Left renal cortex interstitium (tissue), 4 donors: ENCODE data around the gene ZDHHC24. TPM values are rescaled to one million over a fixed set of nuclear protein-coding genes. Genes with fewer than 3 reads are reported as not detected.

Experiments
- DNase-seq, 4 donors: peaks; one replicate each; pipeline ENCODE4 v3.0.0-alpha.2; 2013; ENCODE audit warnings: low read depth in 4 of 4, low spot score in 2 of 4, missing footprints in 1 of 4
- polyA plus RNA-seq, 4 donors: library from polyadenylated mRNA; unstranded; fragments of 120-200 nt; gene quantifications; one replicate each; pipeline ENCODE4 v1.2.1, GENCODE V29; 2013; ENCODE audit not compliant: insufficient read length in 4 of 4

Gene ZDHHC24
- polyA plus RNA-seq, 4 donors = 5.9 to 13.3 (median 9.9) TPM

DNA sequence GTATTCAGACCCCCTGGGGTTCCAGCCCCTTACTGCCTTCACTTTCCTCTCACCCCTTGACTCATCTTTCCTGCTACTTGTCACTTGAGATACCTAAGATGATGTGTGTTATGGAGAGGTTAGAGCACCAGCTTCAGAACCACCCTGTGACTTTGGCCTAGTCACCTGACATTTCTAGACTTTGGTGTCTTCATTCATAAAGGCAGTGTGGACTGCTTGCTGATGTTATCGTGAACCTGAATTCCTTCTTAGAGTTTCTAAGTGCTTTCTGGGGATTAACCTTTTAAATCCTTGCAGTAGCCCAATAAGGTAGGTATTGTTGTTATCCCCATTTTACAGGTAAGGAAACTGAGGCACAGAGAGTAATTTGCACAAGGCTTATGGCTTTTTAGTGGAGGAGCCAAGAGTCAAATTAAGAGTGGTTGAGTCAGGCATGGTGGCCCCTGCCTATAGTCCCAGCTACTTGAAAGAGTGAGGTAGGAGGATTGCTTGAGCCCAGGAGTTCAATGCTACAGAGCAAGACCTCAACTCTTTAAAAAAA, 40.5 kb downstream of the ZDHHC24 start:
- DNase-seq = no peak

GRCh38 chr11:66498506-66498905, 47.3 kb downstream of the ZDHHC24 start:
- DNase-seq = no peak

GRCh38 chr11:66497206-66497605, 48.6 kb downstream of the ZDHHC24 start:
- DNase-seq = no peak

- DNase-seq = no peak
Observed at GRCh38 chr11:66495401-66495854, 50.4 kb downstream of the ZDHHC24 start.

DNA sequence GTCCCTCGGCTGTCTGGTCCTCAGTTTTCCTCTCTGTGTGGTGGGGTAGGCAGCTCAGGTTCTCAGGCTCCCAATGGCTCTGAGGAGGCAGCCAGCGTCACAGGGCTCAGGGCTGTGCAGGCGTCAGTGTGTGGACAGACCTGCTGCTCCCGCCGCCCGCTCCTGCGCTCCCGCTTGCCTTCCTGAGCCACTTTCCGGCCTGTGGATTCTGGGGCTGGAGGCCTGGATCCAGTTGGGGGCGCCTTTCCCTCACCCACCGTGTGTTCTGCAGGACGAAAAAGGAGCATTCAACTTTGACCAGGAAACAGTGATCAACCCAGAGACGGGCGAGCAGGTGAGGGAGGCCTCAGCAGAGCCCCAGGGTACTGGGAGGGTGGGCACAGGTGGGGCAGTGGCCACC, 50.9 kb downstream of the ZDHHC24 start:
- no peak for DNase-seq

DNA sequence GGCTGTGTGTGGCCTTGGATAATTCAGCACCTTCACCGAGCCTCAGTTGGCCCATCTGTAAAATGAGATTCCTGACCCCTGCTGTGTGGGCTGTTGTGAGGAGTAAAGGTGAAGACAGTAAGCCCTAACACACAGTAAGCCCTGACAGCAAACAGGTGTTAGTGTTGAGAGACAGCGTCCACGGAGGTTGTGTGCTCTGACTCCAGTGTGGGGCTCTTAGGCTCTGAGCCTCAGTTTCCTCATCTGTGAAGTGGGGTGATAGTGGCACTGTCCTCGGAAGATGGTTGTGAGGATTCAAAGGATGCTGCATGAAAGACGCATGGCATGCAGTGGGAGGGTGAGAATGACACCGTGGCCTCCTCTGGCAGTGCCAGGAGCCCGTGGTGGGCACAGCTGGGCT, 51.4 kb downstream of the ZDHHC24 start:
- no peak for DNase-seq

DNA sequence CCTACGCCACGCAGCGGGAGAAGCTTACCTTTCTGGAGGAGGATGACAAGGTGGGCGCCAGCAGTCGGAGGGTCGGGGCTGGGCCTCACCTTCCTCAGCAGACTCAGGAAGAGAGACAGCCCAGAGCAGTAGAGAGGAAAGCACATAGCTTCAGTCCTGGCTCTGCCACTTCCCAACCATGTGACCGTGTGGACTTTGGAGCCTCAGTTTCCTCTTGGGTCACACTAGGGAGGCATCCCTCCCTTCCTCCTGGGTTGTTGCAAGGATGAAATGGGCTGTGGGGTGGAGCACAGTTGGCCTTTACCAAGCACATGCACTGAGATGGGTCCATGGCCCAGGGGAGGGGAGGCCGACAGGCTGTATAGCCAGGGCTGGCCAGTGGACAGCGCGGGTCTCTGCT, 52.7 kb downstream of the ZDHHC24 start:
- DNase-seq = no peak

- no peak for DNase-seq
Observed at GRCh38 chr11:66492161-66492865, 53.5 kb downstream of the ZDHHC24 start.

- no peak for DNase-seq
Observed at GRCh38 chr11:66491315-66491935, 54.4 kb downstream of the ZDHHC24 start.

DNA sequence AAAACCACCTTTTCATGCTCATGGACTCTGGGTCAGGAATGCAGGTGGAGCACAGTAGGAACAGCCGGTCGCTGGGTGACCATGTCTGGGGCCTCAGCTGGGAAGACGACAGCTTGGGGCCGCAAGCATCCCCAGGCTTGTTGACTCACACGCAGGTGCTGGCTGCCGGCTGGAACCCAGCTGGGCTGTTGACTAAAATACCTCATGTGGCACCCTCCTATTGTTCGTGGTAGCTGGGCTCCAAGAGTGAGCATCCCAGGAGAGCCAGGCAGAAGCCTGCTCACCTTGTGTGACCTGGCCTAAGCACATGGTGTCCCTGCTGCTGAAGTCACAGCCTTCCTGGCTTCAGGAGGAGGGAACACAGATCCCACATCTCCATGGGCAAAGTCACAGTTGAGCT, 56.2 kb downstream of the ZDHHC24 start:
- no peak for DNase-seq

DNA sequence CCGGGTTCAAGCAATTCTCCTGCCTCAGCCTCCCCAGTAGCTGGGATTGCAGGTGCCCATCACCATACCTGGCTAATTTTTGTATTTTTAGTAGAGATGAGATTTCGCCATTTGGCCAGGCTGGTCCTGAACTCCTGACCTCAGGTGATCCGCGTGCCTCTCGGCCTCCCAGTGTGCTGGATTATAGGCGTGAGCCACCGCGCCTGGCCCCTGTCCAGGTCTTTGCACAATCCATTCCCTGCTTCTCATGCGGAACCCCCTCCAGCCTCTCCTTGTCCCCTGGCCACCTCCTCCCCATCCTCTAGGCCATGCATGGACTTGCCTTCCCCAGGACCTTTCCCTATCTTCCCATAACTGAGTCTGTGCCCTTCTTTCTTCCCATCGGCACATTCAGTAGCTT, 56.9 kb downstream of the ZDHHC24 start:
- no peak for DNase-seq

DNA sequence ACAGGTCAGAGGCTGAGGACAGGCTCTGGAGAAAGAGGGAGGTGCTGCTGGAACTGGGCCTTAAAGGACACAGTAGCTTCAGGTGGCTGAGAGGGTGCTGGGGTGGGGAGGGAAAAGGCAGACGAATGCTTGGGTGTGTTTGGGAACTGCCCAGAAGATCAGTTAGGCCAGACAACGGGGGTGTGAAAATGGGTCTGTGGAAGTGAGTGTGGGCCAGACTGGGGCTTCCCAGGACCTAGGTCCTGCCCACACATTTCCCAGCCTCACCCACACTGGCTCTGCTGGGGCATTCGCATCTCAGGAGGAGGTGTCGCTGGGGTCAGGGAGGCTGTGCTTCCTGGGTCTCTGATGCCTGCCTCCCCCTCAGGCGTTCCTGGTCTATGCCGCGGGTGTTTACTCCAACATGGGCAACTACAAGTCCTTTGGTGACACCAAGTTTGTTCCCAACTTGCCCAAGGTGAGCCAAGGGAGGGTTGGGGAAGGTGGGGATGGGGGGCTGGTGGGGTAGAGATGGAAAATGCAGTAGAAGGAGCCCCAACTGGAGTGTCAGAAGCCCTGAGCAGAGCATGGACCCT, 61.0 kb downstream of the ZDHHC24 start:
- DNase-seq = no peak

GRCh38 chr11:66480117-66480938, 65.5 kb downstream of the ZDHHC24 start, which contains the start of gene DPP3:
TSS of gene DPP3 (plus strand) at chr11:66480434. CDS start at chr11:66482201, 1,767 bp downstream.
- peak; percentile 79 to 91 (median 86) for DNase-seq

- DNase-seq = peak in 1 of 4 donors; percentile 47
Observed at GRCh38 chr11:66479394-66480116, 66.3 kb downstream of the ZDHHC24 start.

GRCh38 chr11:66478729-66479393, 67.0 kb downstream of the ZDHHC24 start:
- DNase-seq = peak in 1 of 4 donors; percentile 10

DNA sequence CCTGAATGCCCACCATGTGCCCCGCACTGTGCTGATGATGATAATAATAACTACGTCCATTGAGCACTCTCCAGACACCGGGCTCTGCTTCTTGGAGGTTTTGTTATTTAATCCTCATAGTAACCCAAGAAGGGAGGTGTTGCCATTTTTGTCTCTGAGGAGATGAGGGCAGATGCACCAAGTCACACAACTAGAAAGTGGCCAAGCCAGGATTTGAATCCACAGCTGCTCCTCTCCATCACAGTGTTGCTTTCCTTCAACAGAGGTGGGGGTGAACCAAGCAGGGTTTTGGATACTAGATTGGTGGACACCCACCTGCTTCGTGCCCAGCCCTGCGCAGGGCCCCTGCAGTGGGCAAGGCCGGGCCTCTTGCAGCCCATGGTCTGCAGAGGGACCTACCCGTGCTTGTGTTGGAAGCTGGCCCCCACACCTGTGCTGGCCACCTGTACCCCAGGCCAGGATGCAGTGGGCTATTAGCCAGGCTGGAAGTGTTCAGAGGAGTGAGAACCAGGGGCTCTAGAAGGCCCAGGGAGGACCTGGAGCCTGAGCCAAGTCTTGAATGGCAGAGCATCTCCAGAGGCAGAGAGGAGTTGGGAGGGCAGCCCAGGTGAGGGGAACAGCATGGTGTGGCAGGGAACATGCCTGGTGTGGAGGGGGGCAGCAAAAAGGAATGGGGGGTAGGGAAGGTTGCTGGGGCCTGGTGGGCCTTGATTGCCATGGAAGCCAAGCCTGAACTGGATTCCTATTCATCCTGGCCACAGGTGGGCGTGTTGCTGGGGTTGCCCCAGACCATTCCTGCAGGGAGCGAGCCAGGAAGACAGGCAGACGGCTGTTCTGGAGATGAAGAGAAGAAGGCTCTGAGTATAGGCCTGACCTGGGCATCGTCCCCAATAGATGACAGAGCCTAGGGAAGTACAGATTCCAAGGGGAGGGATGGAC, 68.3 kb downstream of the ZDHHC24 start:
- DNase-seq = no peak

- DNase-seq = no peak
Observed at GRCh38 chr11:66476841-66477251, 69.0 kb downstream of the ZDHHC24 start.

DNA sequence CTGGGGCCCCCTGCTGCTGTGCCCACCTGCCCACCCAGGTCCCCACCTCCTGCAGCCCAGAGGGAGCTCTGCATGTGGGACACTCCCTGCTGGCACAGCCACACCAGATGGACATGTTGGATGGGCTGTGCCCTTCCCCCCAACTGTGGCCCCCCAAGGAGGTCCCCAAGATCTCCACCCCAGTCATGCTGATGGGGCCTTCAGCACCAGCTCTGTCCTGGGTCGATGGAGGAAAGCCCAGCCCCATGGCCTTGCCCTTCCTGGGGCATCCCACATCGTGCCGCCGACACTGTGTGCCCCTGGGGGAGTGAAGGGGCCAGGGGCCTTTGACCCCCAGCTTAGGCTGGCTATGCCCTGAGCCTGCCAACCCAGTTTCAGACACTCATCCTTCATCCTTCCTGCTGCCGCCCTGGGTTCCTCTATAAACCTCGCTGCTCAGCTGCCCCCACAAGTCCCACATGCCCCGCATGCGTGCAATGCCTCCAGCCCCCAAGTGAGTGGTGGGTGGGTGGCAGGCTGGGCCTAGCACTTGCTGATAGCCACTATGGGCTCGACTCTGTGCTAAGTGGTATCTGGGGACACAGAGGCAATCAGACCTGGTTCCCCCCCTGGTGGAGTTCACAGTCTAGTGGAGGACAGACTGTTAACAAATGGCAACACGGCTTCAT, 69.5 kb downstream of the ZDHHC24 start:
- no peak for DNase-seq
